H1 (cell line): ENCODE data around the gene ZBTB34. TPM values are rescaled to one million over a fixed set of nuclear protein-coding genes. Genes with fewer than 3 reads are reported as not detected.

Experiments used
- BRCA1 ChIP-seq: IDR thresholded peaks from 2 replicates; pipeline ENCODE4 v1.6.1; 2012; ENCODE audit warnings: low read depth, low read length, improper control_type of control experiment
- CBX8 ChIP-seq: fragments of 300-800, 300-1000 bp; sonication (generic); IDR thresholded peaks from 2 replicates; pipeline ENCODE4 v1.7.1; 2016; ENCODE audit warnings: low read depth, low read length, borderline replicate concordance
- CEBPB ChIP-seq: IDR thresholded peaks from 2 replicates; pipeline ENCODE4 v1.6.1; 2012; ENCODE audit warnings: low read depth, low read length
- CHD7 ChIP-seq: fragments of 300-600 bp; sonication (generic); IDR thresholded peaks from 2 replicates; pipeline ENCODE4 v1.7.1; 2012; ENCODE audit warnings: low read length, moderate library complexity, mild to moderate bottlenecking, inconsistent platforms; ENCODE audit not compliant: insufficient replicate concordance
- CTCF ChIP-seq, 3 experiments: IDR thresholded peaks; 1 replicate in 2 of 3; 2 replicates in 1 of 3; pipeline versions ENCODE4 v1.5.1 to v1.6.1; 2011; ENCODE audit warnings: low read length in 3 of 3, mild to moderate bottlenecking in 3 of 3, inconsistent platforms in 2 of 3, low read depth in 1 of 3, moderate library complexity in 1 of 3; ENCODE audit not compliant: insufficient read depth in 1 of 3; ENCODE audit errors: control extremely low read depth in 1 of 3
- RAD21 ChIP-seq, 2 experiments: IDR thresholded peaks in 1 of 2; conservative IDR thresholded peaks in 1 of 2; 2 replicates each; pipeline ENCODE4 v1.6.1; 2011; ENCODE audit warnings: low read depth in 2 of 2, low read length in 2 of 2, improper control_type of control experiment in 1 of 2, inconsistent platforms in 1 of 2, mild to moderate bottlenecking in 1 of 2, moderate library complexity in 1 of 2
- SIN3A ChIP-seq, 2 experiments: IDR thresholded peaks in 1 of 2; conservative IDR thresholded peaks in 1 of 2; 2 replicates each; pipeline ENCODE4 v1.6.1; 2011 to 2012; ENCODE audit warnings: low read length in 2 of 2, improper control_type of control experiment in 1 of 2, low read depth in 1 of 2, mild to moderate bottlenecking in 1 of 2
- TAF7 ChIP-seq: optimal IDR thresholded peaks from 2 replicates; pipeline ENCODE3; 2011; ENCODE audit warnings: low read depth, mild to moderate bottlenecking, inconsistent platforms, low read length, moderate library complexity, borderline replicate concordance
- YY1 ChIP-seq: IDR thresholded peaks from 2 replicates; pipeline ENCODE4 v1.6.1; 2011; ENCODE audit warnings: low read depth, mild to moderate bottlenecking, low read length
- polyA plus RNA-seq, 7 experiments: library from polyadenylated mRNA; depleted of rRNA in 3 of 7; stranded (reverse) in 5 of 7; unstranded in 2 of 7; fragments of >200 nt in 5 of 7; fragments of 200-250 nt in 2 of 7; gene quantifications; 1 replicate in 5 of 7; 2 replicates in 1 of 7; 4 replicates in 1 of 7; pipeline versions ENCODE4 v1.2.1 to v1.2.3, GENCODE V29; 2011 to 2013; ENCODE audit warnings: missing spikeins in 2 of 7, mixed read lengths in 2 of 7
- total RNA-seq: library from RNA; stranded (reverse); fragmentation: NEBNext Ultra II Directional; extraction: Animal tissue kit (Norgen Biotek cat#: 25700); gene quantifications from 2 replicates; pipeline ENCODE4 v1.2.1, GENCODE V29; 2021

ZBTB34 gene
- total and polyA plus RNA-seq, 2 of the 8 experiments (the other 6 are each of a cell fraction or from before 2014, with no cell fraction given): 8.2 to 15.9 TPM

GRCh38 chr9:126818482-126818881 lies 42.0 kb upstream of the ZBTB34 start (continued):
- TF ChIP-seq CHD7: no peak
- TF ChIP-seq TAF7: no peak
- no peak for TF ChIP-seq YY1
- no peak for TF ChIP-seq SIN3A (conservative IDR thresholded peaks at IDR 0.05 in 1 of 2, IDR thresholded peaks at IDR 0.05 in 1 of 2; ENCODE audit: low read depth in 1 of 2, low read length in 2 of 2)
- TF ChIP-seq CTCF (IDR thresholded peaks at IDR 0.05; ENCODE audit: control extremely low read depth in 1 of 3, insufficient read depth in 1 of 3, low read depth in 1 of 3, low read length in 3 of 3): no peak
- TF ChIP-seq BRCA1: no peak
- TF ChIP-seq RAD21 (IDR thresholded peaks at IDR 0.05 in 1 of 2, conservative IDR thresholded peaks at IDR 0.05 in 1 of 2; ENCODE audit: low read depth in 2 of 2, low read length in 2 of 2): no peak
- TF ChIP-seq CEBPB: no peak
- TF ChIP-seq CBX8: no peak
